Stimulated activated CD8-positive, alpha-beta memory T cell treated with anti-CD3 and anti-CD28 coated beads, Interleukin-7, amount 100 ng/mL, for 4 hours (primary cell): ENCODE results near the gene NT5DC3.
A peak's percentile ranks its signal among the peaks of the same experiment; 100 is the strongest.
"Not testable (repeated sequence)": the region's sequence is repeated elsewhere in the genome, so short reads cannot be mapped to it uniquely, and the experiment has no call there.

Source experiments
- DNase-seq, 2 donors: peaks; one replicate each; pipeline ENCODE4 v3.0.0-alpha.2; 2020; ENCODE audit warnings: low read depth in 2 of 2

The NT5DC3 gene

DNA sequence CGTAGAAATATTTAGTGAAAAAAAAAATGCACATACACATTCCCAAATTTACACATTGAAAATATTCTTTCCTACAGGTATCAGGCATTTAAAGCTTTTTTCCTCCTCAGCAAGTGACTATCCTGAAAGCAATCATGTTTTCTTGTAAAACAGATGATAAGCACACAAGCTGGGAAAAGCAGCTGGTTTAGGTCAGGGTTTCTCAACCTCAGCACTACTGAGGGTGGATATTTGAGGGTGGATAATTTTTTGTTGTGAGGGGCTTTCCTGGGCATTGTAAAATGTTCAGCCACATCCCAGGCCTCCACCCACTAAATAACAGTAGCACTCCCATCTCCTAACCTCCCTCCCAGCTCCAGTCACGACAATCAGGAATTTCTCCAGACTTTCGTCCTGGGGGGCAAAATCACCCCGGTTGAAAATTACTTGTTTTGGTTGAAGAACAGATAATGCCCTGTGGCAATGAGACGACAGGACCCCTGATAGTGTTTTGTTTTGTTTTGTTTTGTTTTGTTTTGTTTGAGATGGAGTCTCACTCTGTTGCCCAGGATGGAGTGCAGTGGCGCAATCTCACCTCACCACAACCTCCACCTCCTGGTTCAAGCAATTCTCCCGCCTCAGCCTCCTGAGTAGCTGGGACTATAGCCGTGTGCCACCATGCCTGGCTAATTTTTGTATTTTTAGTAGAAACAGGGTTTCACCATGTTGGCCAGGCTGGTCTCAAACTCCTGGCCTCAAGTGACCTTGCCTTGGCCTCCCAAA lies 15.0 kb upstream of the NT5DC3 start:
- DNase-seq: no peak

DNA sequence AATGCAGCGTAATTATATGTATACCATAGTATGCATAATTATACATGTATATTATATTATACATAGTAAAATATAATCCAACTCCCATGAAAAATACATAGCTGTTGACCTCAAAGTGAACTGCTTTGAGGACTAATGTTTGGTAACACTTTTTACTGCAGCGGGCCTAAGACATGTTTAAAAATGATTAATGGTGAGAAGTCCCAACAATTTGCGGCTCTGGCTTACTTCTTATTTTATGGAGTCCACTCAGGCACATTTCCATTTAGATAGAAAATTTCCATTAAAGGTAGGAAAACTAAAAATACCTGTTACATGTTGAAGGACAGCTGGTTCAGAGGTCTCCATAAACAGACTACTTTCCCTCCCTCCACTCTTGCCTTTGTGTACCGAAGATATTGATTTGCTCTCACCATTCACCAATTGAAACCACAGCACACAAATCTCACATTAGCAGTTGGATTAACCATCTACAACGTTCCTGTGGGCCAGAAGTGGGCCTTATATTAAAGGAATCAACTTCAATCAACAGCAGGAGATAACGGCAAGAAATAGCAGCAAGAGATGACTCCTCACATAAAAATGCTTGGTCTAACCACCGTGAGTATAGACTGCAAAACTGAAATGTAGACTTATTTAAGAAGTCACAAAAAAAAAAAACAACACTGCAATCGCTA lies 14.1 kb upstream of the NT5DC3 start:
- DNase-seq: no peak

DNA sequence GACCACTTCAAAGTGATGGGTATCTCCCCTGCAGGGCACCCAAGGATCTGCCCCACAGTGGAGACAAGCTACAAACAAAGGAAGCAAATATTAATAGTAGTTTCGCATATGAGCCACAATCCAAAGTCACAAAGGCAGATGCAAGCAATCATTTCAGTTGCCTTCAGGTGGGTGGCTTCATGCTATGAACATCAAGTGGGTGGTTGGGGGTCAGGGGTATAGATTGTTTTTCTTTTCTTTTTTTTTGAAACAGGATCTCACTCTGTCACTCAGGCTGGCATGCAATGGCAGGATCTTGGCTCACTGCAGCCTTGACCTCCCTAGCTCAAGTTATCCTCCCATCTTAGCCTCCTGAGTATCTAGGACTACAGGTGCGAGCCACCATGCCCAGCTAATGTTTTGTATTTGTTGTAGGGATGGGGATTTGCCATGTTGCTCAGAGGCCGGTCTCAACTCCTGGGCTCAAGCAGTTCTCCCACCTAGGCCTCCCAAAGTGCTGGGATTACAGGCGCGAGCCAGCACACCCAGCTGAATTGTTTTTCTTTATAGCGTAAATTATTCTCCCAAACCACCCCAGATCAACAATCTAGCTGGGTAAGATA lies 13.4 kb upstream of the NT5DC3 start:
- DNase-seq: no peak

DNA sequence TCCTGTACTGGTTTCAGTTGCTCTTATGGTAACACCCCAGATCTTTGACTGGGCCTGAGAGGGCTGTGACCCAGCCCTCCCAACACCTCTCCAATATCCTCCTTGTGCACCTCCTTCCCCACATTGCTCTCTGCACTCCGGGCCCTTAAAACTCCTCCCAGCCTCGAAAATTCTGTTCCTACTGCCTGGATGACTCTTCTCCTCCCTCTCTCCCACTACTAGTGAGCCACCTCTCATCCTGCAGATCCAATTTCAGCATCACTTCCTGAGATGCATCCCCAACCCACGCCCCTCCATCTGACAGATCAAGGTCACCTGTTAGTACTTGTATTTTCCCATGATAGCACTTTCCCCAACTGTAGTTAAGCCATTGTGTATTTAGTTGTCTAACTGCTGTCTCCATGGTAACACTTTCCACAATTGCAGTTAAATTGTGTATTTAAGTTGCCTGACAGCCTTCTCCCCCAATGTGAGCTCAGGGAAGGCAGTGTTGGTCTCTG lies 11.5 kb upstream of the NT5DC3 start:
- no peak for DNase-seq

DNA sequence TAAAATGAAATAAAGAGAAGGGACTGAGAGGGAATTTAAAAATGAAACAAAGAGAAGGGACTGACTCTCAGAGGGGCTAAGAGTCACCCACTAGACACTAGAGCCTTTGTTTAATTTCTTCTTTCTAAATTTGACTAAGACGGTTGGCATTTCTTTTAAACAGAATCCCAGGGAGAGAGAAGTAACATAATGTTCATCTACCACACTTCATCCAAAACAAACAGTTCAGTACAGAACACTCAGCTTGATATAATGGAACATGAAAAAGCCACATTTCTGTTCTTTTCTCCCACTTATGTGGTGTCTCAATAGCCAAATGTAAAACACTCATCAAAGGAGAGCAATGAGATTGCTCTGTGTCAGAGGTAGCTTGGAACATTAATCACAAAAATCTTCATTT lies 10.1 kb upstream of the NT5DC3 start:
- no peak for DNase-seq

DNA sequence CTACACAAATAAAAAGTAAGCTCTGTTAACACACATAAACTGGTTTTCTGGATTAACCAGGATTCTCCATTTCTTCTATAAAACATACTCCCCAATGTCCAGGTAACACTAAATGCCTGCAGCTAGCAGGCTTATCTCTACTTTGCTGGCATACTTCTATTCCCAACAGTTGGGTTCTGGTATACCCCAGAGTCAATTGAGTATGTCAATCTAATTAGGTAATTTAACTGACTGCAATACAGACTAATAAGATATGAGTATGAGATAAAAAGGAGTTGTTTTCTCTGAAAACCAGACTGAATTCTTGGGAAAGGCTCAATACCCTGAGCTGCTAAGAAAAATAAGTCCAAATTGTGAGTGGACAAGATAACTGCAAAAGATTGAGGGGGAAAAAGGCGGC lies 9.4 kb upstream of the NT5DC3 start:
- no peak for DNase-seq

DNA sequence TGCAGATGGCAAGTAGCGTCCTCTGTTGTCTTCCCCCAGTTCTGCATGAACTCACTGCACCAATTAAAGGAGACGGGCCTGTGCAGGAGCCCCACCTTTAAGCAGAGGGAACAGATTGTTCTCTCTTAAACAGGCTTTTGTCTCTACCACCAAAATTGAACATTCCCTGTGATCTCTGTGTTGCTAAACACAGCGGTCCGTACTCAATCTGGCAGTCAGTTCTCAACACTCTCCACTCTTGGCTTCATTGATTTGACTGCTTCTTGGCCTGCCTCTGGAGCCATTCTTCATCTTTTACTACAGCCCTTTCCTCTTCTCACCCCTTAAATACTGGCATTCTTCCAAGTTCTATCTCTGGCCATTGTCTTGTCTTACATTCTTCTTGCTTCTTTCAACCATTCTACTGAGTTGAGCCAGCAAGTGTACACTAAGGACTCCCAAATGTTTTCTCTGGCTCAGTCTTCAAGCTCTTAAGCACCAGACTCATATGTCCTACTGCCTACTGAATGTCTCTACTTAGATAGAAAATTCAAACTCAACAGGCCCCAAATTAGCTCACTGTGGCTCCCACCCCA lies 8.0 kb upstream of the NT5DC3 start:
- DNase-seq: no peak

DNA sequence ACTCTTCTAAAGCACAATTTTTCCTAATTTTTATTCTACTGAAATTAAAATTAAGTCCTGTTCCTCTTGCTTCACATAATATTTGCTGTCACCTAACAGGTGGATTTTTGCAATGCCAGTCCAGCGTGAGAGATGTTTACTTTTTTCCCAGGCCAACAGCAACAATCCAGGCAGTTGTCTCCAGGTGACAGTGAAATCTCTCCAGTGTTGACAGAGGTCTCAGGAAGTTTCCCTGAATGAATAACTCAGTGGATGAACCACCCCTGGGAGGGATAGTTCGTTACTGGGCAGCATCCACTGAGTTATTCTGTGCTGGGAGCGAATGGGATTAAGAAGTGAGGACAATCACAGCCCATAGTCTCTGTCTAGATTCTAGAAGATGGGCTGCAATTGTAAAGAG lies 7.1 kb upstream of the NT5DC3 start:
- no peak for DNase-seq

DNA sequence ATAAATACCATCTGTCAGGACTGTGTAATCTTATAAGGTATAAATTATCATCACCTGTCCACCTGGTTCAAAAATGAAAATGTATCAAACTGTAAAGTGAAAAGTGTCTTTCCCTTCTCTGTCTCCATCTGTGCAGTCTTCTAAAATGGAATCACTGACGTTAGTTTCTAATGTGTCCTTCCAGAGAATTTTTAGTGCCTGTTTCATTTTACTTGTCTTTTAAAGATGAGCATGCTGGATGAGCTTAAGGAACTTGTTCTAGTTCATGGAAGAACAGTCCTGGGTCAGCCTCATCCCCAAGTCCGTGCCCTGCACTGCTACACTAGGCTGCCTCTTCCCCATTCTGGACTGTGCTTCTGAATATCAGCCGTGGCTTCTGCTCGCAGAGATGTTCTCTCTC lies 5.4 kb upstream of the NT5DC3 start:
- DNase-seq: no peak

DNA sequence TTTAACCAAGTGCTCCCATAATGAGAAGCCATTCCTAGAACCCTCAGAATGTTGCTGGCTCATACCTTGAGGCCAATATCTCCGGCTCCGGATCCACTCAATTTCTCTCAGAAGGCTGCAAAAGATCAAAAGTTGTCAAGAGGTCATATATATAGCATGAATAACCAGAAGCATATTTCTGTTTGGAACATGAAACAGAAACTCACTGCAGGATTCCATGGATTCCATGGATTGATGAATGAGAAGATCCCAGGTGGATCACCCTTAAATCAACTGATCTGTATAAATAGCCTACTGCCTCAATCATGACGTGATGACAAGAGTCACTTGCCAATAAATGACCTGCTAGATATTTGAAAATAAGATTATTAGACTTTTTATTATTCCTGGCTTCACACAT lies 3.3 kb upstream of the NT5DC3 start:
- no peak for DNase-seq

DNA sequence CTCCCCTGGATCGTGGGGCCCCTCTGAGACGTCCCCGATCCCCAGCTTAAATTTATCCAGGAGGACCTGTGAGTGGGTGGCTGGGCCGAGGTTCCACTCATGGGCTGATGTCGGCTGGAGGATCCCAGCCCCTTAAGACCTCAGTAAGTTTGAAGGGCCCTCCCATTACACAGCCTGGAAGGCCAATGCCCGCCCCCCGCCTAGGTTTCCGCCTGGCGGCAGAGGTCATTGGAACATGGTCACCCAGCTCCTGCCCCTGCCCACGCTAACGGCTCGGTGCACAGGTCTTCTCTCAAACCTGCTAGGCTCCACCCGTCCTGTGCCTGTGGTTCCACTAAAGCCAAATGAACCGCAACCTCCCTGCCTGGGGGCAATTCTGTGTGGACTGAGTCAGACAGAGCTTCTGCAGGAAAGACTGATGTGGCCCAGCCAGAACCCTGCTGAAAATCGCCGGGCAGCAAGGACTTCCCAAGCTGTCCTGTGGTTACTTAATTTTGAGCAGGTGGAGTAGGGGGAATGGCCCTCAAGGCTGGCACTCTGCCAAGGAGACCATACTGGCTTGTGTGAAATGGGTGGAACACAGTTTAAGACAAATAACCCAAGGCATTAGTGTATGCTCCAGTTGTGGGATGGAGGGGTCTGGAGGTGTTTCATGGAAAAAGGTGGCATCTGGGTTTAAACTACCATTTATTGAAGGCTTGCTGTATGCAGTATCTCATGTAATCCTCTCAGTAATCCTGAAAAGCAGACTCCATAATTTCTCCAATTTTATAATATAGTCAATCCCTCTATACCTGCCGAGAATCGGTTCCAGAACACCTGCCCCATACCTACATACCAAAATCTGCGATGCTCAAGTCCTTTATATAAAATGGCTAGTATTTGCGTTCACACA lies 903 bp upstream of the NT5DC3 start:
- DNase-seq: peak; percentile 3 to 24

DNA sequence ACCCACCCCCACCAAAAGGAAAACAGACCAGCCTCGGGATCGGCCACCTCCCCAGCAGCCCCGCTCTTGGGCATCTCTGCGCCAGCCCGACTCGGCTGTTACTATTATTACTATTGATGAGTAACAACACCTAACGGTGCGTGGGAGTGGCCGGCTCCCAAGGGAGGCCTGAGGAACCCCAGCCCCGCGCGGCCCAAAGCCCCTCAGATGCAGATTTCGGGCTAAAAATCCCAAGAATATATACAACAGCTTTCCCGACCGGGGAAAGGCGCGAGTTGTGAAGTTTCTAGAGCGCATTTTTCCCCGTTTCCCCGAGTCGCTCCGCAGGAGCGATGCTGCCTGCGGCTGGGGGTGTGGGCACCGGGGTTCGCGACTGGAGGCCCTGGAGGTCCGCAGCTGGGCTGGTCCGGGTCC lies 565 bp downstream of the NT5DC3 start:
- peak; percentile 7 to 8 for DNase-seq

DNA sequence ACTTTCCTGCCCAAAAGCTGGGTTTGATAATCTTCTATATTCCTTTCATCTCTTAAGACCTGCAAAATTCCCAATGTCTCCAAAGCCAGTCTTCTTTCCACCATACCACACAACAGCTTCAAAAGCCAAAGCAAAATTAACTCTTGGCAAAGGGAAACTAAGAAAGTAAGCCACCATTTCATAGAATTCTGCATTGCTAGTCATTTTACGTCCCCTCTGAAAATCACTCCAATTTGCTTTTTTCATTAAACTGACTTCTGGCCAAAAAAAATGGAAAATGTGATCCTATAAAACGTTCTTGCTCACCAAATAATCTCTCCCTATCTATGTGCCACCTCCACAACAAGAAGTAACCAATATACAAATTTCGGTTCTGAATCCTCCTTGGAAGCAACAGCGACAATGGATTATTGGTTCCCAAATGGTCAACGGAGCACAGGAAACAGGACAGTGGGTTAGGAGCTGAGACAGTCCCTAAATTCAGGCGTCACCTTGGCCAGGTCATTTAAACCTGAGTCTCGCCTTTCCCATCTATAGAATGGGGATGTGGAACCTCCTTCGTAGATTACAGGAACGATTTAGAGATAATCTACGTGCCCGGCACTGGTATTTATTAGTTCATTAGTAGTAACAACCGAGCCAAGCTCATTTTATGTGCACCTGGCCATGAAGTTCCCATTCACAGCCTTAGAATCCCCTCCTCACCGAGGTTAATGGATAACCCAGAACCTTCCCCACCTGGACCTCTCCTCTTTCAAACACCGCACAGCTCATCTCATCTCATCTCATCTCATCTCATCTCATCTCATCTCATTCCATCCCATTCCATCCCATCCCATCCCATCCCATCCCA lies 1.2 kb downstream of the NT5DC3 start:
- DNase-seq: no peak

DNA sequence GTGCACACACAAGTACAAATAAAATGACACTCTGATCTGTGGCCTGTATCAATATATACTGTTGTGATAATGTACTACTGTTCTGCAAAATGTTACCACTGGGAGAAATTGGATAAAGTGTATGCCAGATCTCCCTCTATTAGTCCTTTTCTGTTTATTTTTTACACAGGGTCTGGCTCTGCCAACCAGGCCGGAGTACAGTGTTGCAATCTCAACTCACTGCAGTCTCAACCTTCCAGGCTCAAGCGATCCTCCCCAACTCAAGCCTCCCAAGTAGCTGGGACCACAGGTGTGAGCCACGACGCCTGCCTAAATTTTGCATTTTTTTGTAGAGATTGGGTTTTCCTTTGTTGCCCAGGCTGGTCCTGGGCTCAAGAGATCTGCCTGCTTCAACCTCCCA lies 1.9 kb downstream of the NT5DC3 start:
- DNase-seq: no peak

DNA sequence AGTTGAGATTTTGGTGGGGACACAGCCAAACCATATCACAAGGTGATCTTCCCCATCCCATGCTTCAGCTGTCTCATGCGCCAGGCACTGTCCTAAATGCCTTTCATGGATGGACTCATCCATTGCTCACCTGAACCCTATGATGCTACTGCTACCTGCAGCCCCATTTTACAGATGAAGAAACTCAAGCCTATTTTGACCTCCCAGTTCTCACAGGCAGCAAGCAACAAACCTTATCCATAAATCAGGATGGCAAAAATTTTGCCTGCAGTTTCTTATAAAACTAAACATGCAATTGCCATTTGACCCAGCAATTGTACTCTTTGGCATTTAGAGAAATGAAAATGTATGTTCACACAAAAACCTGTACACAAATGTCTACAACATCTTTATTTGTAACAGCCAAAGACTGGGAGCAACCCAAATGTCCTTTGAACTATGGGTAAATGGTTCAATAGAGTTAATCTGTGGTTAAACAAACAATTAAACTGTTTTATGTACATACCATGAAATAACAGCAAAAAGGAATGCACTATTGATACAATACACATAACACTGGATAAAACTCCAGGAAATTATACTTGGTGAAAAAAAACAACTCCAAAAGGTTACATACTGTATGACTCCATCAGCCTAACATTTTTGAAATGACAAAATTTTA lies 2.6 kb downstream of the NT5DC3 start:
- DNase-seq: no peak

DNA sequence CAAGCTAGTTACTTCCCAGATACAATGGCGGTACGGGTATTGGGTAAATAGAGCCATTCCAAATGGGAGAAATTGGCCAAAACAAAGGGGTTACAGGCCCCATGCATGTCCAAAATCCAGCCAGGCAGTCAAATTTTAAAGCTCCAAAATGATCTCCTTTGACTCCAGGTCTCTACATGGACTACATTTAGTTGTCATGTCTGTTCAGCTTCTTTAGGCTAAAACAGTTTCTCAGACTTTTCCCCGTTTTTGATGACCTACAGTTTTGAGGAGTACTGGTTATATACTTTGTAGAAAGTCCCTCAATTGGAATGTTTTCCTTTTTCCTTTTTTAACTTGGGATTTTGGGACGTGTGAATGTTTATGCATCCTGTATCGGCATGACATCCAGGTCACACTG lies 4.7 kb downstream of the NT5DC3 start:
- no peak for DNase-seq

DNA sequence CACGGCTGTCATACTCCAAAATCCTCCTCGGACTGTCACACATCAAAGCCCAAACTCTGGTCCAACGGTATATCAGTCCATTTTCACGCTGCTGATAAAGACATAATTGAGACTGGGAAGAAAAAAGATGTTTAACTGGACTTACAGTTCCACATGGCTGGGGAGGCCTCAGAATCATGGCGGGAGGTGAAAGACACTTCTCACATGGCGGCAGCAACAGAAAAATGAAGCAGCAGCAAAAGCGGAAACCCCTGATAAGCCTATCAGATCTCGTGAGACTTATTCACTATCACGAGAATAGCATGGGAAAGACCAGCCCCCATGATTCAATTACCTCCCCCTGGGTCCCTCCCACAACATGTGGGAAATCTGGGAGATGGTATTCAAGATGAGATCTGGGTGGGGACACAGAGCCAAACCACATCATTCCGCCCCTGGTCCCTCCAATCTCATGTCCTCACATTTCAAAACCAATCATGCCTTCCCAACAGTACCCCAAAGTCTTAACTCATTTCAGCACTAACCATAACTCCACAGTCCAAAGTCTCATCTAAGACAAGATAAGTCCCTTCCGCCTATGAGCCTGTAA lies 5.2 kb downstream of the NT5DC3 start:
- DNase-seq: not testable (repeated sequence)

DNA sequence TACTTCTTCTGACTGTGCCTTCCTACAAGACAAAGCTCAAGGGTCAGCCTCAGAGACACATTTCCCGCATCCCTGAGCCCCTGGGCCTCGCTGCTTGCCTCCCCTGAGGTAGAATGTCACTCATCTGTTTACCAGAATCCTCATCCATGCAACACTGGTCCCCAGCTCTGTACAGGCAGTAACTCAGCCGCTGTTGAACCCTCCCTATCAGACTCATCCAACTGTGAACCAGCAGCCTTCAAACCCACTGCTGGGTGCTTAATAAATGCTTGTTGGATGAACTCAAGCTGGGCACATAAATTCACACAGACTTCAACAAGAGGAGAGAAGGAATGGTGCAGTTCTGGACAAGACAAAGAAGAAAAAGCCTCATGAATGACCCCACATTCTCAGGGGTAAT lies 6.1 kb downstream of the NT5DC3 start:
- DNase-seq: no peak

DNA sequence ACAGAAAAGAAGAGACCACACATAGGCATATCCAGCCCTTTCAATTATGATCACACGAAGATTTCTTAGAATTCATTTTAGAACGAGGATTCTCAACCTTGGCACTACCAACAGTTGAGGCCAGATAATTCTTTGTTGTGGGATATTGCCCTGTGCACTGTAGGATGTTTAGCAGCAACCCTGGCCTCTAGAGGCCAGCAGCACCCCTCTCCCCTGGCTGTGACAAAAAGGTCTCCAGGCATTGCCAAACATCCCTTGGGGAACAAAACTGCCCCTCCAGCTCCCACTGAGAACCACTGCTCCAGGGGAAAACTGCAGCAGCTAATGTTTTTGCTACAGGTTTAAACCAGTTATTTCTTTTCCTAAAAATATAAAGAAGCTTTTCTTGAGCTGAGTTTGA lies 7.1 kb downstream of the NT5DC3 start:
- DNase-seq: no peak
